Activated naive CD8-positive, alpha-beta T cell treated with anti-CD3 and anti-CD28 coated beads, Interleukin-2, amount 50 U/mL, for 24 hours (primary cell): ENCODE data around the gene MPHOSPH6.
A peak's percentile ranks its signal among the peaks of the same experiment; 100 is the strongest.

Experiments
- ATAC-seq: fragments of 150-1000 bp; cut with Tn5 transposase; one replicate; pipeline ENCODE4 v1.10.0; 2021
- DNase-seq: peaks from one replicate; pipeline ENCODE4 v3.0.0; 2021
- H3K27ac Mint-ChIP-seq: one replicate; pipeline ENCODE4 v1.8.0; 2021; ENCODE audit warnings: mild to moderate bottlenecking, mixed read lengths
- H3K27me3 Mint-ChIP-seq: one replicate; pipeline ENCODE4 v1.8.0; 2021; ENCODE audit warnings: mixed read lengths
- H3K36me3 Mint-ChIP-seq: one replicate; pipeline ENCODE4 v1.8.0; 2021; ENCODE audit warnings: low read depth, mixed read lengths
- H3K4me1 Mint-ChIP-seq: one replicate; pipeline ENCODE4 v1.8.0; 2021; ENCODE audit warnings: mixed read lengths
- H3K4me3 Mint-ChIP-seq: one replicate; pipeline ENCODE4 v1.8.0; 2021; ENCODE audit warnings: mild to moderate bottlenecking, moderate library complexity, mixed read lengths
- H3K9me3 Mint-ChIP-seq: one replicate; pipeline ENCODE4 v1.8.0; 2021; ENCODE audit warnings: mixed read lengths

The MPHOSPH6 gene

GRCh38 chr16:82184213-82184612, 14.2 kb upstream of the MPHOSPH6 start:
- Mint-ChIP-seq H3K9me3 (no peaks in the 10 kb centered on the region), H3K4me1 (peaks cover 12% of the 10 kb centered on the region), H3K27ac (no peak overlapping the region), H3K4me3 (no peak overlapping the region), H3K27me3 (peaks cover 21% of the 10 kb centered on the region), H3K36me3 (no peaks in the 10 kb centered on the region)
- DNase-seq (no peak), ATAC-seq (no peak)

- no peak for DNase-seq
- no peak overlapping the region for H3K4me3 Mint-ChIP-seq
- no peaks in the 10 kb centered on the region for H3K9me3 Mint-ChIP-seq
- H3K4me1 Mint-ChIP-seq, result peaks cover 10% of the 10 kb centered on the region
- no peaks in the 10 kb centered on the region for H3K36me3 Mint-ChIP-seq
- ATAC-seq, result no peak
- H3K27me3 Mint-ChIP-seq, result peaks cover 21% of the 10 kb centered on the region
- no peak overlapping the region for H3K27ac Mint-ChIP-seq
Observed at GRCh38 chr16:82183004-82183397, 13.0 kb upstream of the MPHOSPH6 start.

- Mint-ChIP-seq H3K4me3 (no peak overlapping the region), H3K27ac (no peak overlapping the region), H3K4me1 (peaks cover 4% of the 10 kb centered on the region), H3K27me3 (peaks cover 21% of the 10 kb centered on the region), H3K9me3 (no peaks in the 10 kb centered on the region), H3K36me3 (no peaks in the 10 kb centered on the region)
- ATAC-seq, result no peak
- no peak for DNase-seq
Observed at GRCh38 chr16:82182266-82183003, 12.4 kb upstream of the MPHOSPH6 start.

GRCh38 chr16:82181461-82182185, 11.6 kb upstream of the MPHOSPH6 start:
- ATAC-seq (no peak), DNase-seq (no peak)
- no peak overlapping the region for H3K4me3 Mint-ChIP-seq
- no peaks in the 10 kb centered on the region for H3K36me3 Mint-ChIP-seq
- no peaks in the 10 kb centered on the region for H3K9me3 Mint-ChIP-seq
- peaks cover 23% of the 10 kb centered on the region for H3K27me3 Mint-ChIP-seq
- H3K27ac Mint-ChIP-seq, result no peak overlapping the region
- no peaks in the 10 kb centered on the region for H3K4me1 Mint-ChIP-seq

- no peak for ATAC-seq
- no peaks in the 10 kb centered on the region for H3K9me3 Mint-ChIP-seq
- no peak overlapping the region for H3K4me3 Mint-ChIP-seq
- no peaks in the 10 kb centered on the region for H3K36me3 Mint-ChIP-seq
- no peak overlapping the region for H3K27ac Mint-ChIP-seq
- no peaks in the 10 kb centered on the region for H3K4me1 Mint-ChIP-seq
- DNase-seq, result no peak
- peaks cover 33% of the 10 kb centered on the region for H3K27me3 Mint-ChIP-seq
Observed at GRCh38 chr16:82178352-82178751, 8.3 kb upstream of the MPHOSPH6 start.

- ATAC-seq (no peak), DNase-seq (no peak)
- peaks cover 34% of the 10 kb centered on the region for H3K27me3 Mint-ChIP-seq
- no peaks in the 10 kb centered on the region for H3K4me1 Mint-ChIP-seq
- no peaks in the 10 kb centered on the region for H3K36me3 Mint-ChIP-seq
- H3K4me3 Mint-ChIP-seq, result no peak overlapping the region
- no peaks in the 10 kb centered on the region for H3K9me3 Mint-ChIP-seq
- no peak overlapping the region for H3K27ac Mint-ChIP-seq
Observed at GRCh38 chr16:82177555-82177954, 7.5 kb upstream of the MPHOSPH6 start.

- Mint-ChIP-seq H3K4me3 (no peak overlapping the region), H3K36me3 (no peaks in the 10 kb centered on the region), H3K4me1 (peaks cover under 1% of the 10 kb centered on the region), H3K27ac (no peak overlapping the region), H3K27me3 (peaks cover 39% of the 10 kb centered on the region), H3K9me3 (no peaks in the 10 kb centered on the region)
- DNase-seq (no peak), ATAC-seq (no peak)
Observed at GRCh38 chr16:82176204-82176603, 6.2 kb upstream of the MPHOSPH6 start.

- Mint-ChIP-seq H3K36me3 (no peaks in the 10 kb centered on the region), H3K27ac (no peak overlapping the region), H3K4me3 (no peak overlapping the region), H3K9me3 (no peaks in the 10 kb centered on the region), H3K4me1 (peaks cover 2% of the 10 kb centered on the region), H3K27me3 (peaks cover 43% of the 10 kb centered on the region)
- DNase-seq (no peak), ATAC-seq (no peak)
Observed at GRCh38 chr16:82175627-82176026, 5.6 kb upstream of the MPHOSPH6 start.

GRCh38 chr16:82167670-82168069, 2.4 kb downstream of the MPHOSPH6 start:
- DNase-seq (no peak), ATAC-seq (no peak)
- no peak overlapping the region for H3K27ac Mint-ChIP-seq
- peaks cover 15% of the 10 kb centered on the region for H3K27me3 Mint-ChIP-seq
- peaks cover 33% of the 10 kb centered on the region for H3K4me1 Mint-ChIP-seq
- peaks cover 47% of the 10 kb centered on the region for H3K36me3 Mint-ChIP-seq
- H3K9me3 Mint-ChIP-seq, result peaks cover 9% of the 10 kb centered on the region
- peak overlapping the region; percentile 15 for H3K4me3 Mint-ChIP-seq

GRCh38 chr16:82160226-82160625, 9.8 kb downstream of the MPHOSPH6 start:
- peaks cover 71% of the 10 kb centered on the region for H3K36me3 Mint-ChIP-seq
- no peak for DNase-seq

GRCh38 chr16:82157836-82158235, 12.2 kb downstream of the MPHOSPH6 start:
- Mint-ChIP-seq H3K4me3 (no peak overlapping the region), H3K27me3 (no peaks in the 10 kb centered on the region), H3K9me3 (peaks cover 3% of the 10 kb centered on the region), H3K27ac (no peak overlapping the region), H3K36me3 (peaks cover 75% of the 10 kb centered on the region), H3K4me1 (peaks cover 14% of the 10 kb centered on the region)
- no peak for ATAC-seq
- DNase-seq, result no peak

More at GRCh38 chr16:82160226-82160625, 9.8 kb downstream of the MPHOSPH6 start:
- no peak overlapping the region for H3K4me3 Mint-ChIP-seq
- H3K9me3 Mint-ChIP-seq, result peaks cover under 1% of the 10 kb centered on the region
- H3K27ac Mint-ChIP-seq, result peak overlapping the region; percentile 15
- peaks cover 20% of the 10 kb centered on the region for H3K4me1 Mint-ChIP-seq
- ATAC-seq, result no peak
- H3K27me3 Mint-ChIP-seq, result no peaks in the 10 kb centered on the region

GRCh38 chr16:82157534-82157812, 12.6 kb downstream of the MPHOSPH6 start:
- no peak for ATAC-seq
- Mint-ChIP-seq H3K4me1 (peaks cover 10% of the 10 kb centered on the region), H3K27ac (no peak overlapping the region), H3K36me3 (peaks cover 71% of the 10 kb centered on the region), H3K9me3 (peaks cover 3% of the 10 kb centered on the region), H3K4me3 (no peak overlapping the region), H3K27me3 (no peaks in the 10 kb centered on the region)
- DNase-seq, result no peak

- Mint-ChIP-seq H3K4me1 (peaks cover 10% of the 10 kb centered on the region), H3K9me3 (peaks cover 3% of the 10 kb centered on the region), H3K27ac (no peak overlapping the region), H3K27me3 (no peaks in the 10 kb centered on the region), H3K36me3 (peaks cover 66% of the 10 kb centered on the region), H3K4me3 (no peak overlapping the region)
- DNase-seq, result no peak
- no peak for ATAC-seq
Observed at GRCh38 chr16:82156761-82157533, 13.1 kb downstream of the MPHOSPH6 start.

GRCh38 chr16:82152641-82153112, 17.3 kb downstream of the MPHOSPH6 start:
- Mint-ChIP-seq H3K27me3 (no peaks in the 10 kb centered on the region), H3K36me3 (peaks cover 62% of the 10 kb centered on the region), H3K4me3 (no peak overlapping the region), H3K9me3 (peaks cover 3% of the 10 kb centered on the region), H3K27ac (no peak overlapping the region), H3K4me1 (peaks cover 6% of the 10 kb centered on the region)
- DNase-seq (no peak), ATAC-seq (no peak)

- ATAC-seq (no peak), DNase-seq (no peak)
- Mint-ChIP-seq H3K27me3 (no peaks in the 10 kb centered on the region), H3K27ac (no peak overlapping the region), H3K4me3 (no peak overlapping the region), H3K36me3 (peaks cover 61% of the 10 kb centered on the region), H3K9me3 (peaks cover 3% of the 10 kb centered on the region), H3K4me1 (peaks cover 1% of the 10 kb centered on the region)
Observed at GRCh38 chr16:82152196-82152595, 17.8 kb downstream of the MPHOSPH6 start.
